Measurements from ENCODE around the gene NOS1AP.

DNA sequence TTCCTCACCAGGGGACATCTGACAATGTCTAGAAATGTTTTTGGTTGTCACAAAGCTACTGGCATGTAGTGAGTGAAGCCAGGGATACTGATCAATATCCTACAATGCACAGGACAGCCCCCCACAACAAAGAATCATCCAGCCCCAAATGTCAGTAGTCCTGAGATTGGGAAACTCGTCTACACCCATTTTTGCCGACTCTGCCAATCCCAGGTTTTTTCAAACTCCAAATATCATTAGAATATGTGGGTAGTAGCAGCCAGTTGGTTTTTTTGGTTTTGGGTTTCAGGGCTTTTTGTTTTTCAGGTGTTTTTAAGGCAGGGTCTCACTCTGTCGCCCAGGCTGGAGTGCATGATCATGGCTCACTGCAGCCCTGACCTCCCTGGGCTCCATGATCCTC, 301.2 kb downstream of the NOS1AP start:
- TF ChIP-seq POLR2AphosphoS5 (IDR thresholded peaks at IDR 0.05), result no peak
- TF ChIP-seq, protein P1, sequence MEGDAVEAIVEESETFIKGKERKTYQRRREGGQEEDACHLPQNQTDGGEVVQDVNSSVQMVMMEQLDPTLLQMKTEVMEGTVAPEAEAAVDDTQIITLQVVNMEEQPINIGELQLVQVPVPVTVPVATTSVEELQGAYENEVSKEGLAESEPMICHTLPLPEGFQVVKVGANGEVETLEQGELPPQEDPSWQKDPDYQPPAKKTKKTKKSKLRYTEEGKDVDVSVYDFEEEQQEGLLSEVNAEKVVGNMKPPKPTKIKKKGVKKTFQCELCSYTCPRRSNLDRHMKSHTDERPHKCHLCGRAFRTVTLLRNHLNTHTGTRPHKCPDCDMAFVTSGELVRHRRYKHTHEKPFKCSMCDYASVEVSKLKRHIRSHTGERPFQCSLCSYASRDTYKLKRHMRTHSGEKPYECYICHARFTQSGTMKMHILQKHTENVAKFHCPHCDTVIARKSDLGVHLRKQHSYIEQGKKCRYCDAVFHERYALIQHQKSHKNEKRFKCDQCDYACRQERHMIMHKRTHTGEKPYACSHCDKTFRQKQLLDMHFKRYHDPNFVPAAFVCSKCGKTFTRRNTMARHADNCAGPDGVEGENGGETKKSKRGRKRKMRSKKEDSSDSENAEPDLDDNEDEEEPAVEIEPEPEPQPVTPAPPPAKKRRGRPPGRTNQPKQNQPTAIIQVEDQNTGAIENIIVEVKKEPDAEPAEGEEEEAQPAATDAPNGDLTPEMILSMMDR (IDR thresholded peaks at IDR 0.05), result no peak

All from stomach (tissue), 4 donors.